Pancreas (tissue), 10 donors: ENCODE data around the gene KLF9. TPM values are rescaled to one million over a fixed set of nuclear protein-coding genes. Genes with fewer than 3 reads are reported as not detected.

Experiments used
- ATAC-seq, 4 donors: fragments of 200-7000 bp; cut with Tn5 transposase; one replicate each; pipeline versions ENCODE4 v1.8.0 to v1.9.1; 2020; ENCODE audit warnings: mild to moderate bottlenecking in 4 of 4, moderate library complexity in 4 of 4
- DNase-seq, 6 donors: peaks; one replicate each; pipeline ENCODE4 v3.0.0-alpha.2; 2020
- FAIRE-seq: peaks from 2 replicates; lab custom pipeline; 2012; peaks lifted over from hg19 to GRCh38; lab: Jason Lieb, UNC
- H3K27ac ChIP-seq, 4 donors: fragments of 200-600 bp; sonication (generic); 1 replicate in 3 of 4; 2 replicates in 1 of 4; pipeline versions ENCODE4 v1.5.0 to v1.8.0; 2020
- H3K27me3 ChIP-seq, 4 donors: fragments of 200-600 bp; one replicate each; pipeline ENCODE4 v1.8.0; 2021
- H3K36me3 ChIP-seq, 3 donors: fragments of 200-600 bp; sonication (generic) in 1 of 3; one replicate each; pipeline versions ENCODE4 v1.5.0 to v1.8.0; 2020 to 2021
- H3K4me1 ChIP-seq, 3 donors: fragments of 200-600 bp; one replicate each; pipeline ENCODE4 v1.8.0; 2021
- H3K4me3 ChIP-seq, 4 donors: fragments of 200-600 bp; sonication (generic) in 2 of 4; one replicate each; pipeline versions ENCODE4 v1.5.0 to v1.8.0; 2020 to 2021
- H3K9me3 ChIP-seq, 4 donors: fragments of 200-600 bp; one replicate each; pipeline ENCODE4 v1.8.0; 2021
- WGBS, 2 donors: extraction: QIAGEN DNeasy Blood & Tissue Kit; methylation state at CpG; one replicate each; pipeline ENCODE4 v1.1.7; 2013; 5-methylcytosine and 5-hydroxymethylcytosine counted together
- intact Hi-C, 3 donors: fragments of 100-400 bp; cut with DNase I; formaldehyde crosslinking; loops; one replicate each; pipeline versions ENCODE4 v1.11.1 to v1.14.2; 2022
- polyA plus RNA-seq, 2 donors: library from polyadenylated mRNA; stranded (reverse); fragments of 200-250 nt; gene quantifications; one replicate each; pipeline ENCODE4 v1.2.3, GENCODE V29; 2013
- total RNA-seq, 6 donors: library from RNA; stranded (reverse); fragmentation: NEBNext Ultra II Directional in 4 of 6; extraction: Animal tissue kit (Norgen Biotek cat#: 25700) in 4 of 6; gene quantifications; one replicate each; pipeline versions ENCODE4 v1.2.1 to v1.2.4, GENCODE V29; 2021 to 2023
- TF ChIP-seq, protein P1 (sequence below), 4 donors: fragments of 200-600 bp; sonication (generic) in 3 of 4; IDR thresholded peaks; one replicate each; pipeline versions ENCODE4 v1.5.0 to v1.8.0; 2021; ENCODE audit warnings: antibody characterized with exemption in 4 of 4
- donor health status: healthy with polysubstance abuse.
- donor health status: DM: no; HTN: no; CAD: no; lungs with moderate emphysema.
- donor health status: DM: no; HTN: no; CAD: no.
- donor health status: control.
- donor health status: control.
- donor health status: Bipolar disorder and iron deficiency.
- donor health status: DM: yes; HTN: yes; CAD: no.
- donor health status: DM: no; HTN: no; CAD: no.
- donor health status: DM: no; HTN: no; CAD: no.
- donor health status: DM: yes; HTN: yes; CAD: no.

KLF9 gene
- total and polyA plus RNA-seq, 8 donors, result 8.4 to 32.8 (median 16.5) TPM

DNA sequence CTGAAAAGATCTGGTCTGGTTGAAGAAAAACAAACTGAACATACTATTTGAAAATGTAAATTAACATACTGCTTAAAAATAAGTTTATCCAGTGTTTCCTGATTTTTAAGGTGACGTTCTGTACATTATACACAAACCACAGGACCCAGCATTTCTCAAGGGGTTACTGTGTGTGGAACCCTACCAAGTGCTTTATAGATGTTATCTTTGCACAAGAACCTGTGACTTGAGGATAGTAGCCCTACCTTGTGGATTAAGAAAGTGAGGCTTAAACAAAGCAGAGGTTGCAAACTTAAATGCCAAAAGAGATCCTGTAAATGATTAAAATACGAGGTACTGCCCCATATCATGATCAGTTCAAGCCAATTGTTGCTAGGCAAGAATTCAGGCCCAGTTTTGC lies 4.7 kb downstream of the KLF9 start:
- FAIRE-seq (no peak), ATAC-seq (no peak), DNase-seq (no peak)
- Histone ChIP-seq H3K9me3 (no peaks in the 10 kb centered on the region), H3K27me3 (no peaks in the 10 kb centered on the region), H3K4me1 (peaks cover 11 to 49% (median 18%) of the 10 kb centered on the region in 3 donors), H3K36me3 (no peaks in the 10 kb centered on the region), H3K27ac (peak overlapping the region in 3 of 4 donors; percentile 6 to 100 (median 99)), H3K4me3 (peak overlapping the region in 2 of 4 donors; percentile 82 to 97)
- intact Hi-C loops, result no loop called here
- 11 to 15% methylated on average over 2 of the region's 2 CpGs for WGBS, 2 donors
- TF ChIP-seq, protein P1, sequence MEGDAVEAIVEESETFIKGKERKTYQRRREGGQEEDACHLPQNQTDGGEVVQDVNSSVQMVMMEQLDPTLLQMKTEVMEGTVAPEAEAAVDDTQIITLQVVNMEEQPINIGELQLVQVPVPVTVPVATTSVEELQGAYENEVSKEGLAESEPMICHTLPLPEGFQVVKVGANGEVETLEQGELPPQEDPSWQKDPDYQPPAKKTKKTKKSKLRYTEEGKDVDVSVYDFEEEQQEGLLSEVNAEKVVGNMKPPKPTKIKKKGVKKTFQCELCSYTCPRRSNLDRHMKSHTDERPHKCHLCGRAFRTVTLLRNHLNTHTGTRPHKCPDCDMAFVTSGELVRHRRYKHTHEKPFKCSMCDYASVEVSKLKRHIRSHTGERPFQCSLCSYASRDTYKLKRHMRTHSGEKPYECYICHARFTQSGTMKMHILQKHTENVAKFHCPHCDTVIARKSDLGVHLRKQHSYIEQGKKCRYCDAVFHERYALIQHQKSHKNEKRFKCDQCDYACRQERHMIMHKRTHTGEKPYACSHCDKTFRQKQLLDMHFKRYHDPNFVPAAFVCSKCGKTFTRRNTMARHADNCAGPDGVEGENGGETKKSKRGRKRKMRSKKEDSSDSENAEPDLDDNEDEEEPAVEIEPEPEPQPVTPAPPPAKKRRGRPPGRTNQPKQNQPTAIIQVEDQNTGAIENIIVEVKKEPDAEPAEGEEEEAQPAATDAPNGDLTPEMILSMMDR (IDR thresholded peaks at IDR 0.05), result no peak

DNA sequence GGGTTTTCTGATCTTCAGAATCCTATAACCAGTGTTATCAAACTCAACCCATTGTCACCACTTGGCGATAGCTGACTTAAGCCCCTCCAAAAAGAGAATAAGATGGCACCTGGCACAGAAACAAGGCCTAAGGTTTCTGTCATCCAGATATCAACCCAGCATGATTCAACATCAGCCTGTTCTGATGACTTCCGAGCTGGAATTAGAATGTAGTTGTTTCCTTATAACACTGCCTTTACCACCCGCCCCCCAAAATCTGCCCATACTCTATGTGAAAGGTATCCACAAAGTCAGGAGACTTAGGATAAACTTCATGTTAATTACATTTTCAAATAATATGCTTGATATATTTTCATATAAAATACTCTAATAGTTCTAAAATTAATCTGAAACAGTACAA lies 5.2 kb downstream of the KLF9 start:
- WGBS, 2 donors, result 76 to 83% methylated on average over 3 of the region's 3 CpGs
- TF ChIP-seq, protein P1 (IDR thresholded peaks at IDR 0.05), result no peak
- Histone ChIP-seq H3K9me3 (no peaks in the 10 kb centered on the region), H3K36me3 (no peaks in the 10 kb centered on the region), H3K27ac (peak overlapping the region in 2 of 4 donors; percentile 99 to 100), H3K4me3 (no peak overlapping the region), H3K27me3 (no peaks in the 10 kb centered on the region), H3K4me1 (peaks cover 14 to 52% (median 16%) of the 10 kb centered on the region in 3 donors)
- ATAC-seq (no peak), DNase-seq (no peak), FAIRE-seq (no peak)
- intact Hi-C loops, result no loop called here

DNA sequence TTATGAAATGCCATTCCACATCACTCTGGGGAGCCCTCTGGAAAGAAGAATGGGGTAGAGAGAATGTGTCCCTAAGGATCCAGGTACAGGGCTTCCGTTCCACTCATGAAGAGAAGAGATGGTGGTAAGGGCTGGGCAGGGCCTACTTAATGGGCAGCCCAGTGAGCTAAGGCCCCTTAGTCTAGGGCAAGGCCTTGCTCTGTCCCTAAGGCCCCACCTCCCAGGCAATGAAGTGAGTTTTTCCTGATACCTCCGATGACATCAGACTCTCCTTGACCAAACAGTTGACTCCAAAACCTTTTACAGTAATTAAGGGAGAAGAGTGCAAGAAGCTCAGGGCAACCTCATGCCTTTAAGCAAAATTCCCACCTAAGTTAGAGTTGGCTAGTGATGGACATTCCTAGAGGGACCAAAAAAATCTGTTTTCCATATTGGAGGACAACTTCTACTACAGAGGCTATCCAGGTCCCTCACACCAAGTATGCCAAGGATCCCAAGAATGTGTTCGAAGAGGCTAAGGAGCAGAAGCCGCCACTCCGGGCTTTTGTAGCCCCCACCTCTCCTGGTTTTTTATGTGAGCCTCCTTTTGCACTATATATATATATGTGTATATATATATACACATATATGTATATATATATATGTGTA lies 5.9 kb downstream of the KLF9 start:
- TF ChIP-seq, protein P1 (IDR thresholded peaks at IDR 0.05), result no peak
- Histone ChIP-seq H3K9me3 (no peaks in the 10 kb centered on the region), H3K4me1 (peaks cover 19 to 60% (median 21%) of the 10 kb centered on the region in 3 donors), H3K4me3 (no peak overlapping the region), H3K27ac (peak overlapping the region in 1 of 4 donors; percentile 34), H3K36me3 (no peaks in the 10 kb centered on the region), H3K27me3 (no peaks in the 10 kb centered on the region)
- 92 to 95% methylated on average over 5 of the region's 5 CpGs for WGBS, 2 donors
- ATAC-seq, result no peak
- no peak for DNase-seq
- intact Hi-C loops, result no loop called here
- FAIRE-seq, result no peak

DNA sequence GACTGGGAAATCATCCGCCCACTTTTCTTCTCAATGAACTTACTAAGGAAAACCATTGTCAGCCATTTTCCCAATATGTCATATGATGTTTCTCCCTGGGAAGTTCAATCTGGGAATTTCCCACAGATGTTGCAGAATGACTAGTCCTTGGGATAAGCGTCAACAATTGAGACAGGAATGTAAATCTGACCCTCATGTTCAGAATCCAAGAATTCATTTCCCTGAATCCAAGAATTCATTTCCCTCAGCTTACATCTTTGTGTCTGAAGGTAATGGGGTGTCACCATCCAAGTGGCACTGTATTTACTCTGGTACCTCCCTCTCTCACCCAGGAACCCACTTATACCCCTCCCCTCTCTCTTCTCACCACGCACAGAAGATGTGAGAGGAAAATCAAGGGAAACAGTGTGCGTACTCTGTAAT lies 7.4 kb downstream of the KLF9 start:
- TF ChIP-seq, protein P1 (IDR thresholded peaks at IDR 0.05), result no peak
- Histone ChIP-seq H3K27me3 (no peaks in the 10 kb centered on the region), H3K27ac (peak overlapping the region in 2 of 4 donors; percentile 40 to 63), H3K9me3 (no peaks in the 10 kb centered on the region), H3K4me1 (peaks cover 25 to 69% (median 30%) of the 10 kb centered on the region in 3 donors), H3K4me3 (no peak overlapping the region), H3K36me3 (no peaks in the 10 kb centered on the region)
- WGBS, 2 donors, result 46% methylated on average over 4 of the region's 4 CpGs
- intact Hi-C loops, result no loop called here
- no peak for FAIRE-seq
- no peak for DNase-seq
- no peak for ATAC-seq

DNA sequence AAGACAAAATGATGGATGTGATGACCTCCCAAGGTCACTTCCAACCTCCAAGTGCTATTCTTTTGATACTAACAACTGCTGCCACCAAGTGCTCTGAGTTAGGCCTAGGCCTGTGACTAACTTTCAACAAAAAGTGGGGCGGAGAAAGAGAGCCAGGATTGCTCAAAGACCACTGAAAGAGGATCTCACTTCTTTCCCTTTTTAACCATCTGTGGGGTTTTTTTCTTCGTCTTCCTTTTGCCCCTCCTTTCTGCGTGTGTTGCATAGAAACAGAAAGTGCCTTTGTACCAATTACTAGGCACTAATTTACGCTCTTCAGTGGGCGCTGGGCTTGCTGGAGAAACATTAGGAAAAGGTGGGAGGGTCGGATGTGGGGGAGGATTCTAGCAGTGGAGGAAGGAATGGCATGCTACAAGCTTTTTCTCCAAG lies 8.0 kb downstream of the KLF9 start:
- ATAC-seq, result peak in 2 of 4 donors; percentile 13 to 17
- DNase-seq, result no peak
- Histone ChIP-seq H3K27me3 (no peaks in the 10 kb centered on the region), H3K27ac (peak overlapping the region in 2 of 4 donors; percentile 40 to 63), H3K4me1 (peaks cover 25 to 69% (median 32%) of the 10 kb centered on the region in 3 donors), H3K9me3 (no peaks in the 10 kb centered on the region), H3K4me3 (peak overlapping the region in 1 of 4 donors; percentile 7), H3K36me3 (no peaks in the 10 kb centered on the region)
- FAIRE-seq, result no peak
- TF ChIP-seq, protein P1 (IDR thresholded peaks at IDR 0.05), result no peak
- WGBS, 2 donors, result 81% methylated on average over 6 of the region's 6 CpGs
- intact Hi-C loops, result no loop called here
